Ovary (tissue), 3 donors: Measurements from ENCODE around the gene THEM4.

Experiments used
- EP300 ChIP-seq: sonication (generic); formaldehyde crosslinking; IDR thresholded peaks from one replicate; pipeline ENCODE4 v1.6.1; 2017; ENCODE audit warnings: antibody characterized with exemption
- POLR2A ChIP-seq: fragments of 450-650 bp; IDR thresholded peaks from one replicate; pipeline ENCODE4 v1.6.1; 2017; ENCODE audit warnings: antibody characterized with exemption, mild to moderate bottlenecking, moderate library complexity
- TF ChIP-seq, protein P1 (sequence below), 3 donors: fragments of 450-650 bp in 2 of 3; fragments of 200-600 bp in 1 of 3; IDR thresholded peaks; one replicate each; pipeline versions ENCODE4 v1.5.1 to v1.8.0; 2016 to 2022; ENCODE audit warnings: antibody characterized with exemption in 3 of 3, mild to moderate bottlenecking in 1 of 3
- donor health status: DM: no; HTN: no; CAD: no.

DNA sequence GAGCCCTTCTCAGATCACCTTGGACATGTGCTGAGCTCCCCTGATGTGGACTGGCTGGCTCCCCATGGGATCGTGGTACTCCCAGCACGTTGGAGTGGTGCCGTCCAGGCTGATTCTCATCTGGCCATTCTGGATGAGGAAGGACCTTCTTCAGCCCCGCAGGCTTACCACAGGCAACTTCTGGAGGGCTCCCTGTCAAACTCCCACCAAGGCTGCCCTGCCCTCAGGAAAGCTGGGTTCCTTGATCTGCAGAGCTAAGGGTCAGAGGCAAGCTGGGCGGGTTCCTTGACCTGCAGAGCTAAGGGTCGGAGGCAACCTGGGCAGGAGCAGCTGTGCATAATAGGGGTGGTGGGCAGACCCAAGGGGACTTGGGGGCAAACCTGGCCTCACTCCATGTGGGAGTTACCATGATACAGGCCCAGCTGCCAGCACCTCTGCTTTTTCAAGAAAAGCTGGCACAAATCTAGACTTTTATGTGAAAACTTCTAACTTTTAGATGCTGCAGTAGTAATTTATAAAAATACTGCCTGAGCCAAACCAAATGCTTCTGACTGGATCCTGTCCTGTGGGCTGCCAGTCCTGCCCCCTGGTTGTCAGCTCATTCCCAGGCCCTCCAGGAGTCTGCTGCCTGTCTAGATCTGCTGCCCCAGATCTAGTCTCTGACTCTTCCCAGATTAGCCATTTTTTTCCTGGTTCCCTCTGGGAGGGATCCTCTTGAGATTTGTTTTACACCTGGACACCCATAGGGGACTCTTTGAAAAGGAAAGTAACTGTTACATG, 50.2 kb downstream of the THEM4 start:
- TF ChIP-seq, protein P1, sequence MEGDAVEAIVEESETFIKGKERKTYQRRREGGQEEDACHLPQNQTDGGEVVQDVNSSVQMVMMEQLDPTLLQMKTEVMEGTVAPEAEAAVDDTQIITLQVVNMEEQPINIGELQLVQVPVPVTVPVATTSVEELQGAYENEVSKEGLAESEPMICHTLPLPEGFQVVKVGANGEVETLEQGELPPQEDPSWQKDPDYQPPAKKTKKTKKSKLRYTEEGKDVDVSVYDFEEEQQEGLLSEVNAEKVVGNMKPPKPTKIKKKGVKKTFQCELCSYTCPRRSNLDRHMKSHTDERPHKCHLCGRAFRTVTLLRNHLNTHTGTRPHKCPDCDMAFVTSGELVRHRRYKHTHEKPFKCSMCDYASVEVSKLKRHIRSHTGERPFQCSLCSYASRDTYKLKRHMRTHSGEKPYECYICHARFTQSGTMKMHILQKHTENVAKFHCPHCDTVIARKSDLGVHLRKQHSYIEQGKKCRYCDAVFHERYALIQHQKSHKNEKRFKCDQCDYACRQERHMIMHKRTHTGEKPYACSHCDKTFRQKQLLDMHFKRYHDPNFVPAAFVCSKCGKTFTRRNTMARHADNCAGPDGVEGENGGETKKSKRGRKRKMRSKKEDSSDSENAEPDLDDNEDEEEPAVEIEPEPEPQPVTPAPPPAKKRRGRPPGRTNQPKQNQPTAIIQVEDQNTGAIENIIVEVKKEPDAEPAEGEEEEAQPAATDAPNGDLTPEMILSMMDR (IDR thresholded peaks at IDR 0.05): no peak
- TF ChIP-seq EP300: no peak
- no peak for TF ChIP-seq POLR2A
